BJ (cell line): Measurements from ENCODE around the gene ERICH3. TPM values are rescaled to one million over a fixed set of nuclear protein-coding genes. Genes with fewer than 3 reads are reported as not detected.

Source experiments
- CTCF ChIA-PET: fragments of 350-600 bp; formaldehyde crosslinking; extraction: SDS; loops from one replicate; lab custom pipeline; 2021; ENCODE audit warnings: antibody characterized with exemption, inconsistent platforms; lab: Yijun Ruan, JAX
- POLR2A ChIA-PET: fragments of 300-600 bp; sonication (Branson Sonifier 250); formaldehyde crosslinking; extraction: SDS; loops from one replicate; lab custom pipeline; 2021; ENCODE audit warnings: antibody characterized with exemption; lab: Charles Lee
- DNase-seq: peaks from one replicate; pipeline ENCODE4 v3.0.0-alpha.2; 2011; ENCODE audit warnings: low read depth
- H3K27me3 ChIP-seq: 2 replicates; pipeline ENCODE4 v1.6.0; 2011; ENCODE audit warnings: low read length; ENCODE audit not compliant: control insufficient read depth, insufficient read depth
- H3K36me3 ChIP-seq: 2 replicates; pipeline ENCODE4 v1.5.1; 2011; ENCODE audit warnings: low read length; ENCODE audit not compliant: control insufficient read depth, insufficient read depth
- H3K4me3 ChIP-seq: 2 replicates; pipeline ENCODE4 v1.5.1; 2011; ENCODE audit warnings: low read depth, mild to moderate bottlenecking, control low read depth, low read length
- polyA plus RNA-seq: library from polyadenylated mRNA; depleted of rRNA; stranded (reverse); fragments of >200 nt; gene quantifications from 2 replicates; pipeline ENCODE4 v1.2.3, GENCODE V29; 2011
- TF ChIP-seq, protein P1 (sequence below): IDR thresholded peaks from 2 replicates; pipeline ENCODE4 v1.5.1; 2011; ENCODE audit warnings: low read depth, mild to moderate bottlenecking, control low read depth, inconsistent platforms, low read length, moderate library complexity; ENCODE audit not compliant: insufficient read depth

ERICH3 gene
- polyA plus RNA-seq, 1 experiment: not detected

DNA sequence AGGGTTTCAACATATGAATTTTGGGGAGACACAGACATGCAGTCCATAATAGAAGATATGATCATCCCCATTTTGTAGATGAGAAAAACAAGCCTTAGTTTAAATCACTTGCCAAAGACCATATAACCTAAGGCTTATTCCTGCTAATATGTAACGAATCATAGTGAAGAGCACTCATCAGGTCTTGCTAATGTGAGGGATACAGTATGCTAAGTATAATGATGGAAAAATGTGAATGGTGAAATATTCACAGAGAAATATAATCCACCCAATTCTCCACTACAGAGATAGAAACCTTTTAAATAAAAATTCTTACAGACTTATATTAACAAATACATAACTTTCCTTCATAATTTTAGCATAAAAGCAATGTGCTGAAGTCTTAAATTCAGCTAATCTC is 18.9 kb downstream of the ERICH3 start:
- POLR2A ChIA-PET: no interaction called here
- TF ChIP-seq, protein P1, sequence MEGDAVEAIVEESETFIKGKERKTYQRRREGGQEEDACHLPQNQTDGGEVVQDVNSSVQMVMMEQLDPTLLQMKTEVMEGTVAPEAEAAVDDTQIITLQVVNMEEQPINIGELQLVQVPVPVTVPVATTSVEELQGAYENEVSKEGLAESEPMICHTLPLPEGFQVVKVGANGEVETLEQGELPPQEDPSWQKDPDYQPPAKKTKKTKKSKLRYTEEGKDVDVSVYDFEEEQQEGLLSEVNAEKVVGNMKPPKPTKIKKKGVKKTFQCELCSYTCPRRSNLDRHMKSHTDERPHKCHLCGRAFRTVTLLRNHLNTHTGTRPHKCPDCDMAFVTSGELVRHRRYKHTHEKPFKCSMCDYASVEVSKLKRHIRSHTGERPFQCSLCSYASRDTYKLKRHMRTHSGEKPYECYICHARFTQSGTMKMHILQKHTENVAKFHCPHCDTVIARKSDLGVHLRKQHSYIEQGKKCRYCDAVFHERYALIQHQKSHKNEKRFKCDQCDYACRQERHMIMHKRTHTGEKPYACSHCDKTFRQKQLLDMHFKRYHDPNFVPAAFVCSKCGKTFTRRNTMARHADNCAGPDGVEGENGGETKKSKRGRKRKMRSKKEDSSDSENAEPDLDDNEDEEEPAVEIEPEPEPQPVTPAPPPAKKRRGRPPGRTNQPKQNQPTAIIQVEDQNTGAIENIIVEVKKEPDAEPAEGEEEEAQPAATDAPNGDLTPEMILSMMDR: no peak
- CTCF ChIA-PET: interaction anchor here (1.0 kb wide), 1 partner anchor 17 kb away, joined by 3 read pairs; no protein-coding TSS in a partner anchor

DNA sequence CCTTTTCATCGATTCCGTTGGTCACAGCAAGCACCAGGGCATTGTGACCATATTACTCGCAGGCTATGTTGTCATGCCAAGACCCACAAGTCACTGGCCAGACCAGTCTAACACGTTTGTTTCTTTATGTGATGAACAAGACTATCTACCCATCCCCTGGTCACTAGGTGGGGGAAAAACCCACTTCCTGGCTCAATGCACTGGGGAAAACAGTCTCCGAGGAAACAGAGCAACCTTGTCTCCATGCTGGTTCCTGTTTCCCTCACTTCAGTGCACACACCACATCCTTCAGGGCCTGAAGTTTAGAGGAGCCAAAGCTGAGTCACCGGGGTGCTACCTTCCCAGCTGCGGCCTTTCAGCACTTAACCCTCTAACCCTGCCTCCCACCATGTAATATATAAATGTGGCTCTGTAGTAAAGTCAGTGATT is 20.9 kb downstream of the ERICH3 start:
- ChIA-PET CTCF (interaction anchor here (1.3 kb wide), 1 partner anchor 13 kb away, joined by 3 read pairs; no protein-coding TSS in a partner anchor), POLR2A (no interaction called here)
- Histone ChIP-seq H3K4me3 (no peak overlapping the region), H3K36me3 (no peaks in the 10 kb centered on the region), H3K27me3 (no peaks in the 10 kb centered on the region)
- TF ChIP-seq, protein P1: no peak
- peak; percentile 69 for DNase-seq

More for the DNA sequence above, 18.9 kb downstream of the ERICH3 start:
- DNase-seq: no peak
- Histone ChIP-seq H3K4me3 (no peak overlapping the region), H3K27me3 (no peaks in the 10 kb centered on the region), H3K36me3 (no peaks in the 10 kb centered on the region)

DNA sequence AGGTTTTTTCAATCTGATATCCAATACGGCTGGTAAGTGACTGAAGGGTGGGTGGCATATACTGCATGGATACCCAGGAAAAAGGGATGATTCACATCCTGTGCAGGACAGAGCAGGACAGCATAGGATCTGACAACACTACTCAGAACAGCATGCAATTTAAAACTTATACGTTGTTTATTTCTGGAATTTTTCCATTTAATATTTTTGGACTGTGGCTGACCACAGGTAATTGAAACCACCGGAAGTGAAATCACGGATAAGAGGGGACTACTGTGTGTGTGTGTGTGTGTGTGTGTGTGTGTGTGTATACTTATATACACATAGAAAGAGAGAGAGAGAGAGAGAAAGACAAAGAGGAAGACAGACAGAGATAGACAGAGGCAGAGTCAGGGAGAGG is 23.0 kb downstream of the ERICH3 start:
- TF ChIP-seq, protein P1: no peak
- Histone ChIP-seq H3K36me3 (no peaks in the 10 kb centered on the region), H3K4me3 (no peak overlapping the region), H3K27me3 (no peaks in the 10 kb centered on the region)
- CTCF ChIA-PET: no interaction called here
- POLR2A ChIA-PET: no interaction called here
- no peak for DNase-seq

DNA sequence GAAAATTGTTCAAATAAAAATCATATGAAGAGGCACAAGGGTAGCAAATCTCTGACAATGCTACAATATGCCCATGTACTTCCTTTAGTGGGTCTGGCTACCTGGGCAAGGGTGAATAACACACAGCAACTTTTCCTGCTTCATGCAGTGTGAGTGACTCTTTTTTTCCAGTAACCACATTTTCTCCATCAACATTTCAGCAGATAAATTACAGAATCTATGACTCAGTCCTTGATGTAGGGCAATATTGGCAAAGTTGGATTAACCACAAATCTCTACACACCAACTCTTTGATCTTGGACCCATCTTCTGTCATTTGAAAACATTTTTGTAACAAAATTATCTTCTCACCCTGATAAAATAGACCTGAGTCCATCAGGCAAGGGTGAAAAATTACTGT is 31.7 kb downstream of the ERICH3 start:
- Histone ChIP-seq H3K4me3 (no peak overlapping the region), H3K27me3 (no peaks in the 10 kb centered on the region), H3K36me3 (no peaks in the 10 kb centered on the region)
- POLR2A ChIA-PET: no interaction called here
- CTCF ChIA-PET: no interaction called here
- DNase-seq: no peak
- TF ChIP-seq, protein P1: no peak

DNA sequence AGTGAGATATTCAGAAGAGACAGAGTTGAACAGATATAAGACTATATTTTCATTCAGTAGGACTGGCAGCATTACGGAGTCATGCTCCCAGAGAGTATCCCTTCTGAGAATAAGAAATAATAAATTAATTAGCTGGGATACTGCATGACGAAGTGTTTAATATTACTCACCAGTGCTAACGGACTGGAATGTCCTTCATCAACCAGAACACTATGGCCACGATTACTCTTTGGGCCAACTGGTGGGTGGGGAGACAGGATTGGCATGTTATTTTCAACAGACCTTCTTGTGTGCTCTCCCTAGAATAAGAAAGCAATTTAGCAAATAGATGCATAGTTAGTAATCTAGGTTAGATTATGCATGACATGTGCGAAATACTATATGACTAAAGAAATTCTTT is 32.4 kb downstream of the ERICH3 start:
- H3K27me3 ChIP-seq: no peaks in the 10 kb centered on the region
- no peaks in the 10 kb centered on the region for H3K36me3 ChIP-seq
- TF ChIP-seq, protein P1: no peak
- ChIA-PET CTCF (no interaction called here), POLR2A (no interaction called here)
- DNase-seq: no peak
- no peak overlapping the region for H3K4me3 ChIP-seq
